Heart right ventricle (tissue), 16 donors: Measurements from ENCODE around the gene MICALL1. TPM values are rescaled to one million over a fixed set of nuclear protein-coding genes. Genes with fewer than 3 reads are reported as not detected.

Experiments
- ATAC-seq, 8 donors: fragments of 200-7000 bp; cut with Tn5 transposase; one replicate each; pipeline ENCODE4 v1.9.1; 2020; ENCODE audit warnings: mild to moderate bottlenecking in 8 of 8, moderate library complexity in 8 of 8, moderate number of reproducible peaks in 1 of 8
- DNase-seq, 2 donors: peaks; one replicate each; pipeline ENCODE4 v3.0.0-alpha.2; 2020
- H3K27ac ChIP-seq, 10 donors: fragments of 200-600 bp; sonication (generic) in 2 of 10; one replicate each; pipeline versions ENCODE4 v1.5.0 to v1.8.0; 2020 to 2022; ENCODE audit warnings: mild to moderate bottlenecking in 3 of 10
- H3K27me3 ChIP-seq, 7 donors: fragments of 200-600 bp; one replicate each; pipeline ENCODE4 v1.8.0; 2021 to 2022; ENCODE audit warnings: mild to moderate bottlenecking in 2 of 7
- H3K36me3 ChIP-seq, 9 donors: fragments of 200-600 bp; sonication (generic) in 1 of 9; one replicate each; pipeline versions ENCODE4 v1.5.0 to v1.8.0; 2020 to 2022; ENCODE audit warnings: mild to moderate bottlenecking in 2 of 9
- H3K4me1 ChIP-seq, 9 donors: fragments of 200-600 bp; sonication (generic) in 1 of 9; one replicate each; pipeline versions ENCODE4 v1.5.0 to v1.8.0; 2020 to 2022; ENCODE audit warnings: mild to moderate bottlenecking in 4 of 9
- H3K4me3 ChIP-seq, 10 donors: fragments of 200-600 bp; sonication (generic) in 2 of 10; one replicate each; pipeline versions ENCODE4 v1.5.0 to v1.8.0; 2020 to 2022; ENCODE audit warnings: mild to moderate bottlenecking in 7 of 10, moderate library complexity in 2 of 10
- H3K9me3 ChIP-seq, 11 donors: fragments of 200-600 bp in 10 of 11; sonication (generic) in 2 of 11; one replicate each; pipeline versions ENCODE4 v1.5.0 to v1.8.0; 2013 to 2022; ENCODE audit warnings: mild to moderate bottlenecking in 2 of 11, control low read depth in 1 of 11, moderate library complexity in 1 of 11
- WGBS, 2 donors: extraction: QIAGEN DNeasy Blood & Tissue Kit; methylation state at CpG; one replicate each; pipeline ENCODE4 v1.1.7; 2013; ENCODE audit warnings: inconsistent platforms in 1 of 2; 5-methylcytosine and 5-hydroxymethylcytosine counted together
- intact Hi-C, 10 donors: fragments of 100-400 bp; cut with DNase I; formaldehyde crosslinking; loops; one replicate each; pipeline versions ENCODE4 v1.11.1 to v1.14.2; 2022
- microRNA-seq, 2 donors: library from miRNA; unstranded; fragments of <30 nt; microRNA quantifications; one replicate each; pipeline ENCODE4 v1.2.0, GENCODE V29; 2021
- polyA plus RNA-seq, 2 donors: library from polyadenylated mRNA; stranded (reverse); fragments of 200-250 nt; gene quantifications; one replicate each; pipeline ENCODE4 v1.2.3, GENCODE V29; 2013
- total RNA-seq, 10 donors: library from RNA; stranded (reverse); fragmentation: NEBNext Ultra II Directional in 3 of 10; extraction: Animal tissue kit (Norgen Biotek cat#: 25700) in 3 of 10; gene quantifications; one replicate each; pipeline versions ENCODE4 v1.2.1 to v1.2.4, GENCODE V29; 2021 to 2023
- TF ChIP-seq, protein P1 (sequence below), 9 donors: fragments of 200-600 bp; sonication (generic) in 2 of 9; IDR thresholded peaks; one replicate each; pipeline versions ENCODE4 v1.5.0 to v1.8.0; 2021 to 2022; ENCODE audit warnings: antibody characterized with exemption in 9 of 9, mild to moderate bottlenecking in 5 of 9, moderate library complexity in 1 of 9
- donor health status: Arrhythmogenic right ventricular cardiomyopathy.
- donor health status: ischemic (EF 13 %, LVEDD 7.1; RV severe dilation, severe dysfunction).
- donor health status: healthy with polysubstance abuse.
- donor health status: DM: no; HTN: yes; CAD: no.
- donor health status: DM: no; HTN: no; CAD: no.
- donor health status: ischemic (EF 25% LVEDD 6.9; RV normal size, moderate dysfunction).
- donor health status: ischemic (EF 25% LVEDD 5.7; RV mildly dilated, moderate dysfunction).
- donor health status: healthy.
- donor health status: DM: yes; HTN: yes; CAD: no.
- donor health status: Ischemic cardiomyopathy.
- donor health status: ischemic (EF 35%, LVEDD 5.7; RV mildly dilated, moderate dysfunction).
- donor health status: nonischemic (EF 11% LVEDD 7.7; RV severe dilation, severe dysfunction).
- donor health status: DM: yes; HTN: yes; CAD: no.
- donor health status: PGD.
- donor health status: ischemic (EF 29% LVEDD 5.4; RV normal size, mild dysfunction).
- donor health status: nonischemic (EF 23%, LVEDD 6.1; RV moderate dilation, normal function).

Gene MICALL1
- total and polyA plus RNA-seq, 12 donors = 9.3 to 26.9 (median 15.5) TPM

DNA sequence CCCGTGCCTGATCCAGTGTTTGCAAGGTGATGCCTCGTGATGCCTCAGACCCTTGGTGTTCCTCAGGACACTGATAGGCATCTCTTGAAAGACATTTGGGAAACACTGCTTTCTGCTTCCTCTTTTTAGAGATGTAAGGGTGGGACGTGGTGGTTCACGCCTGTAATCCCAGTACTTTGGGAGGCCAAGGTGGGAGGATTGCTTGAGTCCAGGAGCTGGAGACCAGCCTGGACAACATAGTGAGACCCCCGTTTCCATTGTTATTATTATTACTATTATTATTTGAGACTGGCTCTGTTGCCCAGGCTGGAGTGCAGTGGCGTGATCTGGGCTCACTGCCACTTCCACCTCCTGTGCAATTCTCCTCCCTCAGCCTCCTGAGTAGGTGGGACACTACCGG, 84.8 kb downstream of the MICALL1 start:
- peaks cover 0 to 12% (median 2%) of the 10 kb centered on the region in 9 donors for H3K4me1 ChIP-seq

DNA sequence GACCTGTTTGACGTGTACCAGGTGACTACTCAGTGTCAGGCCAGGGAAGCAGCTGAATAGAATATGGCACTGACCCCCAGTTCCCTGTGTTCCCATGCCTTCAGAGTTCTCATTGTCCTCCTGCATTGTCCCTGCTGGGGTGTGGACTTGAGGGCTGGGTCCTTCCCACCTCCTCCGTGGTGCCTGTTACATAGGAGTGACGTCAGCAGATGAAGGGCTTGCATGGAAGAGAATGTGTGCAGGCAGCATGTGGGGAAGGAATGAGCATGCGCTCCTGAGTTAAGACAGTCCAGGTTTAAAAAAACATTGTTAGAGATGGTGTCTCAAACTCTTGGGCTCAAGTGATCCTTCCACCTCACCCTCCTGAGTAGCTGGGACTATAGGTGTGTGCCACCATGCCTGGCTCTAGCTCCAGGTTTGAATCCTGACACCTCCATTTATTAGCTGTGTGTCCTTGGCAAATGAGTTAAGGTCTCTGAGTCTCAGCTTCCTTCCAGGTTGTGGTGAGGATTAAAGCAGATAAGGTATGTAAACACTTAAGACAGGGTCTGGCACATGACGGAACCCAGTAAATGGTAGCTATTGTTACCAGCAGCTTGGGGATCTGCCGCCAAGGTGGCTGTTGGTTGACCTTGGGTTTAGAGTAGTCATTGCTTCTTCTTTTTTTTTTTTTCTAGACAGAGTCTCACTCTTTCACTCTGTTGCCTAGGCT, 85.8 kb downstream of the MICALL1 start:
- intact Hi-C loops = no loop called here
- WGBS, 2 donors = 74 to 85% methylated on average over 6 of the region's 6 CpGs
- DNase-seq = no peak
- no peak overlapping the region for H3K27ac ChIP-seq
- peaks cover 0 to 20% (median 10%) of the 10 kb centered on the region in 9 donors for H3K4me1 ChIP-seq
- H3K36me3 ChIP-seq = peaks cover 0 to 7% (median 0%) of the 10 kb centered on the region in 9 donors
- TF ChIP-seq, protein P1, sequence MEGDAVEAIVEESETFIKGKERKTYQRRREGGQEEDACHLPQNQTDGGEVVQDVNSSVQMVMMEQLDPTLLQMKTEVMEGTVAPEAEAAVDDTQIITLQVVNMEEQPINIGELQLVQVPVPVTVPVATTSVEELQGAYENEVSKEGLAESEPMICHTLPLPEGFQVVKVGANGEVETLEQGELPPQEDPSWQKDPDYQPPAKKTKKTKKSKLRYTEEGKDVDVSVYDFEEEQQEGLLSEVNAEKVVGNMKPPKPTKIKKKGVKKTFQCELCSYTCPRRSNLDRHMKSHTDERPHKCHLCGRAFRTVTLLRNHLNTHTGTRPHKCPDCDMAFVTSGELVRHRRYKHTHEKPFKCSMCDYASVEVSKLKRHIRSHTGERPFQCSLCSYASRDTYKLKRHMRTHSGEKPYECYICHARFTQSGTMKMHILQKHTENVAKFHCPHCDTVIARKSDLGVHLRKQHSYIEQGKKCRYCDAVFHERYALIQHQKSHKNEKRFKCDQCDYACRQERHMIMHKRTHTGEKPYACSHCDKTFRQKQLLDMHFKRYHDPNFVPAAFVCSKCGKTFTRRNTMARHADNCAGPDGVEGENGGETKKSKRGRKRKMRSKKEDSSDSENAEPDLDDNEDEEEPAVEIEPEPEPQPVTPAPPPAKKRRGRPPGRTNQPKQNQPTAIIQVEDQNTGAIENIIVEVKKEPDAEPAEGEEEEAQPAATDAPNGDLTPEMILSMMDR (IDR thresholded peaks at IDR 0.05) = no peak
- no peaks in the 10 kb centered on the region for H3K27me3 ChIP-seq
- no peak overlapping the region for H3K4me3 ChIP-seq
- no peak for ATAC-seq
- no peaks in the 10 kb centered on the region for H3K9me3 ChIP-seq

More for the DNA sequence above, 84.8 kb downstream of the MICALL1 start:
- Histone ChIP-seq H3K9me3 (no peaks in the 10 kb centered on the region), H3K27ac (no peak overlapping the region), H3K36me3 (peaks cover 0 to 15% (median 0%) of the 10 kb centered on the region in 9 donors), H3K27me3 (no peaks in the 10 kb centered on the region), H3K4me3 (no peak overlapping the region)
- intact Hi-C loops = no loop called here
- no peak for ATAC-seq
- DNase-seq = no peak
- TF ChIP-seq, protein P1 (IDR thresholded peaks at IDR 0.05) = no peak
- 93 to 98% methylated on average over 7 of the region's 7 CpGs for WGBS, 2 donors

Small RNA genes within 50 kb of the gene (microRNA-seq; reads per million reads assigned to microRNA genes)
- 0 reads per million in 2 donors for gene MIR4534
- gene MIR6820 = 2.0 to 5.4 reads per million in 2 donors

Other genes starting within 250 kb of the MICALL1 start
- 10 to 100 TPM; 16.6 to 29.9 (median 21.2) TPM for gene PDXP, start 247.6 kb upstream of the MICALL1 start, total RNA-seq
- 10 to 100 TPM in 1 of 2 donors, 1 to 10 TPM in 1; 5.3 to 26.9 TPM for gene PDXP, start 247.6 kb upstream of the MICALL1 start, polyA plus RNA-seq
- 1,000 to 10,000 TPM in 2 of 10 donors, 100 to 1,000 TPM in 8; 651 to 1,550 (median 786) TPM for gene LGALS1, start 230.7 kb upstream of the MICALL1 start, total RNA-seq
- 1,000 to 10,000 TPM; 1,777 to 4,200 TPM for gene LGALS1, start 230.7 kb upstream of the MICALL1 start, polyA plus RNA-seq
- 10 to 100 TPM; 10.8 to 16.8 (median 12.7) TPM for gene NOL12, start 220.0 kb upstream of the MICALL1 start, total RNA-seq
- 10 to 100 TPM; 19.6 to 35.3 TPM for gene NOL12, start 220.0 kb upstream of the MICALL1 start, polyA plus RNA-seq
- 100 to 1,000 TPM in 1 of 10 donors, 10 to 100 TPM in 9; 63.2 to 115 (median 82.4) TPM for gene TRIOBP, start 209.2 kb upstream of the MICALL1 start, total RNA-seq
- gene TRIOBP, start 209.2 kb upstream of the MICALL1 start, polyA plus RNA-seq = 10 to 100 TPM; 34.7 to 94.1 TPM
- 10 to 100 TPM; 26.7 to 47.8 (median 41.5) TPM for gene GCAT, start 98.4 kb upstream of the MICALL1 start, total RNA-seq
- gene GCAT, start 98.4 kb upstream of the MICALL1 start, polyA plus RNA-seq = 10 to 100 TPM; 29.4 to 63.0 TPM
- gene GALR3, start 82.9 kb upstream of the MICALL1 start, total RNA-seq = not detected
- under 1 TPM in 1 of 2 donors, not detected in 1; 0.03 TPM for gene GALR3, start 82.9 kb upstream of the MICALL1 start, polyA plus RNA-seq
- 10 to 100 TPM; 11.2 to 21.5 (median 14.4) TPM for gene ANKRD54, start 62.0 kb upstream of the MICALL1 start, total RNA-seq
- gene ANKRD54, start 62.0 kb upstream of the MICALL1 start, polyA plus RNA-seq = 10 to 100 TPM; 17.4 to 19.4 TPM
- 100 to 1,000 TPM; 304 to 489 (median 445) TPM for gene EIF3L, start 56.9 kb upstream of the MICALL1 start, total RNA-seq
- gene EIF3L, start 56.9 kb upstream of the MICALL1 start, polyA plus RNA-seq = 100 to 1,000 TPM; 135 to 250 TPM
- 1 to 10 TPM in 2 of 10 donors, under 1 TPM in 8; 0.17 to 1.1 (median 0.55) TPM for gene C22orf23, start 47.3 kb downstream of the MICALL1 start, total RNA-seq
- under 1 TPM; 0.22 to 0.25 TPM for gene C22orf23, start 47.3 kb downstream of the MICALL1 start, polyA plus RNA-seq
- 10 to 100 TPM; 62.4 to 95.7 (median 76.6) TPM for gene POLR2F, start 47.4 kb downstream of the MICALL1 start, total RNA-seq
- gene POLR2F, start 47.4 kb downstream of the MICALL1 start, polyA plus RNA-seq = 100 to 1,000 TPM; 150 to 200 TPM
- 1 to 10 TPM in 5 of 10 donors, under 1 TPM in 5; 0.11 to 3.2 (median 0.78) TPM for gene SOX10, start 78.3 kb downstream of the MICALL1 start, total RNA-seq
- gene SOX10, start 78.3 kb downstream of the MICALL1 start, polyA plus RNA-seq = 1 to 10 TPM; 1.8 to 3.8 TPM
- gene PICK1, start 151.1 kb downstream of the MICALL1 start, total RNA-seq = 10 to 100 TPM; 17.4 to 30.7 (median 22.1) TPM
- 10 to 100 TPM; 27.3 to 32.9 TPM for gene PICK1, start 151.1 kb downstream of the MICALL1 start, polyA plus RNA-seq
- under 1 TPM in 1 of 10 donors, not detected in 9; 0.34 TPM for gene SLC16A8, start 177.9 kb downstream of the MICALL1 start, total RNA-seq
- under 1 TPM; 0.19 to 0.22 TPM for gene SLC16A8, start 177.9 kb downstream of the MICALL1 start, polyA plus RNA-seq
- under 1 TPM in 6 of 10 donors, not detected in 4; 0.12 to 0.36 (median 0.17) TPM for gene BAIAP2L2, start 204.4 kb downstream of the MICALL1 start, total RNA-seq
- under 1 TPM; 0.28 to 0.37 TPM for gene BAIAP2L2, start 204.4 kb downstream of the MICALL1 start, polyA plus RNA-seq